ENCODE data around the gene TAAR1. TPM values are rescaled to one million over a fixed set of nuclear protein-coding genes. Genes with fewer than 3 reads are reported as not detected.

The TAAR1 gene
- total RNA-seq, 5 donors from 2014 or later (not counting 1 experiment from before 2014, with no cell fraction given) = not detected

DNA sequence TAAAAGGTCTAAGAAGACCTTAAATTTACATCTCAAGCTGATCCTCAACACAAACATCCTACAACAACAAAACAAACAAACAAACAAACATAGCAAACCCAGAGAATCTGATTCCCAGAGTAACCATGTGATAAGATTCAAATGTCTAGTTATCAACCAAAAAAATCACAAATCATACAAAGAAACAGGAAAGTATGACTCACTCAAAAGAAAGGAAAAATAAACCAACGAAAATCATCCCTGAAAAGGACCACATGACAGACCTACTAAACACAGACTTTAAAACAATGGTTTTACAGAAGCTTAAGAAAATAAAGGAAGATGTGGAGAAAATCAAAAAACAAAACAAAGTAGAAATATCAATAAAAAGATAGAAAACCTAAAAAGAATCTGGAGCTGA is 36.8 kb upstream of the TAAR1 start:
- Histone ChIP-seq H3K4me1 (ENCODE audit: control insufficient read depth in 1 of 2, extremely low read depth in 1 of 2, insufficient read depth in 2 of 2, low read length in 2 of 2) (no peaks in the 10 kb centered on the region), H3K27ac (ENCODE audit: low read length) (no peak overlapping the region), H3K9me3 (no peaks in the 10 kb centered on the region), H3K36me3 (ENCODE audit: control insufficient read depth in 2 of 2, extremely low read depth in 1 of 2, insufficient read depth in 1 of 2, low read length in 1 of 2) (no peaks in the 10 kb centered on the region), H3K27me3 (replicated peaks in 1 of 2; ENCODE audit: control insufficient read depth in 2 of 2, extremely low read depth in 1 of 2, insufficient read depth in 2 of 2, low read length in 1 of 2) (peaks cover 0 to 3% of the 10 kb centered on the region in 2 experiments), H3K4me3 (ENCODE audit: control insufficient read depth in 1 of 2, extremely low read depth in 1 of 2, low read length in 1 of 2) (no peak overlapping the region)
- peaks cover 7% of the 10 kb centered on the region for H3K36me3 Mint-ChIP-seq
- CTCF ChIA-PET = interaction anchor here in 1 of 2 donors (0.5 kb wide), 2 partner anchors 78 to 1224 kb away, joined by 3 read pairs; no protein-coding TSS in a partner anchor
- DNase-seq (no peak), ATAC-seq (replicated peaks in 1 of 4) (no peak)
- no peak overlapping the region for H3K27ac Mint-ChIP-seq
- H3K4me1 Mint-ChIP-seq = no peaks in the 10 kb centered on the region
- no peak overlapping the region for H3K4me3 Mint-ChIP-seq
- WGBS (ENCODE audit: insufficient coverage) = no CpG with 5 or more reads among the region's 1 CpG
- POLR2A ChIA-PET = interaction anchor here in 1 of 2 donors (0.6 kb wide), 1 partner anchor 1354 kb away, joined by 3 read pairs; no protein-coding TSS in a partner anchor
- H3K9me3 Mint-ChIP-seq = peaks cover 10 to 11% (median 10%) of the 10 kb centered on the region in 3 donors
- H3K27me3 Mint-ChIP-seq = peaks cover 8 to 9% of the 10 kb centered on the region in 2 donors

- H3K27ac Mint-ChIP-seq = no peak overlapping the region
- CTCF ChIA-PET = interaction anchor here in 1 of 2 donors (0.6 kb wide), 1 partner anchor 95 kb away, joined by 6 read pairs; no protein-coding TSS in a partner anchor
- Histone ChIP-seq H3K9me3 (no peaks in the 10 kb centered on the region), H3K27me3 (replicated peaks in 1 of 2; ENCODE audit: control insufficient read depth in 2 of 2, extremely low read depth in 1 of 2, insufficient read depth in 2 of 2, low read length in 1 of 2) (peaks cover 0 to 2% of the 10 kb centered on the region in 2 experiments), H3K36me3 (ENCODE audit: control insufficient read depth in 2 of 2, extremely low read depth in 1 of 2, insufficient read depth in 1 of 2, low read length in 1 of 2) (no peaks in the 10 kb centered on the region), H3K4me3 (ENCODE audit: control insufficient read depth in 1 of 2, extremely low read depth in 1 of 2, low read length in 1 of 2) (no peak overlapping the region), H3K4me1 (ENCODE audit: control insufficient read depth in 1 of 2, extremely low read depth in 1 of 2, insufficient read depth in 2 of 2, low read length in 2 of 2) (no peaks in the 10 kb centered on the region), H3K27ac (ENCODE audit: low read length) (no peak overlapping the region)
- peaks cover 10 to 11% (median 10%) of the 10 kb centered on the region in 3 donors for H3K9me3 Mint-ChIP-seq
- H3K4me1 Mint-ChIP-seq = no peaks in the 10 kb centered on the region
- DNase-seq (no peak), ATAC-seq (replicated peaks in 1 of 4) (no peak)
- POLR2A ChIA-PET = no interaction called here
- 96% methylated on average over 2 of the region's 3 CpGs for WGBS (ENCODE audit: insufficient coverage)
- peaks cover 20 to 26% of the 10 kb centered on the region in 2 donors for H3K27me3 Mint-ChIP-seq
- peaks cover 7% of the 10 kb centered on the region for H3K36me3 Mint-ChIP-seq
- no peak overlapping the region for H3K4me3 Mint-ChIP-seq
Measured at GRCh38 chr6:132693478-132693877, 34.5 kb upstream of the TAAR1 start.

DNA sequence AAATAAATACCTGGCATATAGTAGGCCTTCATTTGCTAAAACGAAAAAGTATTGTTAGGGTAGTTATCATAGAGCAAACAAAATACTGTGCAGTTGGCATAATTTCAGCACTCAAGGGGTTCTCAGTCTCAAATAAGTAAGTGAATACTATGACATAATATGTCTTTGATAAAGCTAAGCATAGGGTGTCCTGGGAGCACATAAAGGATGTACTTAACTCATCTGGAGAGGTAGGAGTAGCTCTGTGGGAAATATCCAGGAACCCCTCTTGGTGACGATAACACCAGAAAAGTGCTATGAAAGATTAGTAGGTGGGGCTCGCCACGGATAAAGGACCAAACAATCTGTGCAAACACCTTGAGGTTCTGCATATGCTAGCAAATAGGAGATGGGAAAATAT is 31.7 kb upstream of the TAAR1 start:
- Mint-ChIP-seq H3K4me3 (no peak overlapping the region), H3K4me1 (no peaks in the 10 kb centered on the region), H3K36me3 (peaks cover 2% of the 10 kb centered on the region), H3K9me3 (peaks cover 1 to 2% (median 2%) of the 10 kb centered on the region in 3 donors), H3K27ac (no peak overlapping the region), H3K27me3 (peaks cover 33 to 39% of the 10 kb centered on the region in 2 donors)
- Histone ChIP-seq H3K4me3 (ENCODE audit: control insufficient read depth in 1 of 2, extremely low read depth in 1 of 2, low read length in 1 of 2) (no peak overlapping the region), H3K27ac (ENCODE audit: low read length) (no peak overlapping the region), H3K36me3 (ENCODE audit: control insufficient read depth in 2 of 2, extremely low read depth in 1 of 2, insufficient read depth in 1 of 2, low read length in 1 of 2) (no peaks in the 10 kb centered on the region), H3K9me3 (no peaks in the 10 kb centered on the region), H3K4me1 (ENCODE audit: control insufficient read depth in 1 of 2, extremely low read depth in 1 of 2, insufficient read depth in 2 of 2, low read length in 2 of 2) (no peaks in the 10 kb centered on the region), H3K27me3 (replicated peaks in 1 of 2; ENCODE audit: control insufficient read depth in 2 of 2, extremely low read depth in 1 of 2, insufficient read depth in 2 of 2, low read length in 1 of 2) (peaks cover 0 to 5% of the 10 kb centered on the region in 2 experiments)
- CTCF ChIA-PET = no interaction called here
- ATAC-seq (replicated peaks in 1 of 4) = no peak
- 92% methylated on average over 3 of the region's 4 CpGs for WGBS (ENCODE audit: insufficient coverage)
- POLR2A ChIA-PET = no interaction called here
- no peak for DNase-seq

DNA sequence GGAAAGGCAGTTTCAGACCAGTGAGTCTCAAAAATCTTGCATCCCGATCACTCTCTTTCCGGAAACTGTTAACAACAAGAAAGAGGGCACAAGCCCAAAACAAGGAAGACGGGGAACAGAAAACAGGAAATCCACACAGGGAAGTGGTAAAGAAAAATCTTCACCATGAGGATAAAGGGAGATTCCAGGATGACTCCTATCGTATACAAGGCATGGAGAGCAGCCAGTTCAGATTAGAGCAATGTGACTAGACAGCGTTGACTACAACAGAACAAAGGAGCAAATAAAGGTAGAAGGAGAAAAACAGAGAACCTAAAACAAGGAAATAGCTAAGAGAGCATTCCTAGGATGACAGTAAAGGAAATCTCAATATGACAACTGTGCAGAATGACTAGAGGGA is 28.3 kb upstream of the TAAR1 start:
- Histone ChIP-seq H3K27me3 (replicated peaks in 1 of 2; ENCODE audit: control insufficient read depth in 2 of 2, extremely low read depth in 1 of 2, insufficient read depth in 2 of 2, low read length in 1 of 2) (peaks cover 0 to 5% of the 10 kb centered on the region in 2 experiments), H3K4me3 (ENCODE audit: control insufficient read depth in 1 of 2, extremely low read depth in 1 of 2, low read length in 1 of 2) (no peak overlapping the region), H3K36me3 (ENCODE audit: control insufficient read depth in 2 of 2, extremely low read depth in 1 of 2, insufficient read depth in 1 of 2, low read length in 1 of 2) (no peaks in the 10 kb centered on the region), H3K4me1 (ENCODE audit: control insufficient read depth in 1 of 2, extremely low read depth in 1 of 2, insufficient read depth in 2 of 2, low read length in 2 of 2) (no peaks in the 10 kb centered on the region), H3K27ac (ENCODE audit: low read length) (no peak overlapping the region), H3K9me3 (no peaks in the 10 kb centered on the region)
- POLR2A ChIA-PET = no interaction called here
- Mint-ChIP-seq H3K4me1 (no peaks in the 10 kb centered on the region), H3K9me3 (no peaks in the 10 kb centered on the region), H3K4me3 (no peak overlapping the region), H3K36me3 (no peaks in the 10 kb centered on the region), H3K27me3 (peaks cover 34 to 39% of the 10 kb centered on the region in 2 donors), H3K27ac (no peak overlapping the region)
- CTCF ChIA-PET = interaction anchor here in 1 of 2 donors (0.9 kb wide), 1 partner anchor 17 kb away, joined by 4 read pairs; no protein-coding TSS in a partner anchor
- ATAC-seq (replicated peaks in 1 of 4) (no peak), DNase-seq (no peak)
- 60% methylated on average over 2 of the region's 5 CpGs for WGBS (ENCODE audit: insufficient coverage)

DNA sequence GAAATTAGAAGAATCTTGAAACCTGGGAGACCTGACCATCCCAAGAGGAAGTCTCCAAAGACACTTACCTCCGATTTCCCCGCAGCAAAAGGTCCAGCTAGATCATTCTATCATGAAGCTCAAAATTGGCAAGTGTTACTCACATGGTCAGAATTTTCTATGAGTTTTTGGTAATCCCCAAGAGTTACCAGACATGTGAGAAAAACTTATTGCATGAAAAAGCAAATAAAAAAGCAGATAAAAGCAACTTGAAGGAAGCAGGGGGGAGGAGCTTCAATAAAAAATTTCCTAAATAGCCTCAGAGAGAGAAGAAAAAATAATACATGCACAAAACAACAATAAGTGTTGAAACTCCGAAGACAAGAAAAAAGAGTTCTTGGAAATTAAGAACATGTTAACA is 27.5 kb upstream of the TAAR1 start:
- H3K36me3 Mint-ChIP-seq = no peaks in the 10 kb centered on the region

DNA sequence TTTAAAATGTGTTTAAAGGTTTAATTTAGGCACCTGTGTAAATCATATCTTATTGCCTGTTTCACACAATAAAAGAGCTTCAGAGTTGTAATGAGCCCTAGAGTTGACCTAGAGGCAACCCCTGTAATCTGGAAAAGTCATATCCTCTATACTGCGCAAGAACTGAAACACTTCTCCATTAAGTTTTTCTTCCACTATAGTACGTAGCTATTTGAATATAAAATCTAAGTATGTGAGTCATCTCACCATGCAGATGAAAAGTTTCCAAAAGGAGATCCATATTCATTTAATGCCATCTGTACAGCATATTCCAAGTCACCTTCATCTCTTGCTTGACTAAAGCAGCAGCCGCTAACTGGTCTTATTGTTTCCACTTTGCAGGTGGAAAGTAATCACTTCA is 26.0 kb upstream of the TAAR1 start:
- no CpG with 5 or more reads among the region's 3 CpGs for WGBS (ENCODE audit: insufficient coverage)
- ChIA-PET POLR2A (no interaction called here), CTCF (no interaction called here)
- Histone ChIP-seq H3K4me1 (ENCODE audit: control insufficient read depth in 1 of 2, extremely low read depth in 1 of 2, insufficient read depth in 2 of 2, low read length in 2 of 2) (no peaks in the 10 kb centered on the region), H3K27ac (ENCODE audit: low read length) (no peak overlapping the region), H3K27me3 (replicated peaks in 1 of 2; ENCODE audit: control insufficient read depth in 2 of 2, extremely low read depth in 1 of 2, insufficient read depth in 2 of 2, low read length in 1 of 2) (peaks cover 0 to 5% of the 10 kb centered on the region in 2 experiments), H3K9me3 (no peaks in the 10 kb centered on the region), H3K4me3 (ENCODE audit: control insufficient read depth in 1 of 2, extremely low read depth in 1 of 2, low read length in 1 of 2) (no peak overlapping the region), H3K36me3 (ENCODE audit: control insufficient read depth in 2 of 2, extremely low read depth in 1 of 2, insufficient read depth in 1 of 2, low read length in 1 of 2) (no peaks in the 10 kb centered on the region)
- H3K36me3 Mint-ChIP-seq = no peaks in the 10 kb centered on the region
- DNase-seq (no peak), ATAC-seq (replicated peaks in 1 of 4) (no peak)
- no peaks in the 10 kb centered on the region for H3K4me1 Mint-ChIP-seq
- H3K9me3 Mint-ChIP-seq = peaks cover 0 to 3% (median 0%) of the 10 kb centered on the region in 3 donors
- no peak overlapping the region for H3K27ac Mint-ChIP-seq
- no peak overlapping the region for H3K4me3 Mint-ChIP-seq
- peaks cover 23 to 26% of the 10 kb centered on the region in 2 donors for H3K27me3 Mint-ChIP-seq

More for the DNA sequence above, 27.5 kb upstream of the TAAR1 start:
- Mint-ChIP-seq H3K4me1 (no peaks in the 10 kb centered on the region), H3K4me3 (no peak overlapping the region), H3K27ac (no peak overlapping the region), H3K9me3 (peaks cover 0 to 3% (median 0%) of the 10 kb centered on the region in 3 donors), H3K27me3 (peaks cover 34 to 39% of the 10 kb centered on the region in 2 donors)
- CTCF ChIA-PET = no interaction called here
- ATAC-seq (replicated peaks in 1 of 4) (no peak), DNase-seq (no peak)
- H3K4me3 ChIP-seq (ENCODE audit: control insufficient read depth in 1 of 2, extremely low read depth in 1 of 2, low read length in 1 of 2) = no peak overlapping the region
- H3K9me3 ChIP-seq = no peaks in the 10 kb centered on the region
- peaks cover 0 to 5% of the 10 kb centered on the region in 2 experiments for H3K27me3 ChIP-seq (replicated peaks in 1 of 2; ENCODE audit: control insufficient read depth in 2 of 2, extremely low read depth in 1 of 2, insufficient read depth in 2 of 2, low read length in 1 of 2)
- no peaks in the 10 kb centered on the region for H3K4me1 ChIP-seq (ENCODE audit: control insufficient read depth in 1 of 2, extremely low read depth in 1 of 2, insufficient read depth in 2 of 2, low read length in 2 of 2)
- no CpG with 5 or more reads among the region's 3 CpGs for WGBS (ENCODE audit: insufficient coverage)
- no peaks in the 10 kb centered on the region for H3K36me3 ChIP-seq (ENCODE audit: control insufficient read depth in 2 of 2, extremely low read depth in 1 of 2, insufficient read depth in 1 of 2, low read length in 1 of 2)
- no peak overlapping the region for H3K27ac ChIP-seq (ENCODE audit: low read length)
- POLR2A ChIA-PET = no interaction called here
